ENCODE measurements around the gene TRHDE.

Gene TRHDE

DNA sequence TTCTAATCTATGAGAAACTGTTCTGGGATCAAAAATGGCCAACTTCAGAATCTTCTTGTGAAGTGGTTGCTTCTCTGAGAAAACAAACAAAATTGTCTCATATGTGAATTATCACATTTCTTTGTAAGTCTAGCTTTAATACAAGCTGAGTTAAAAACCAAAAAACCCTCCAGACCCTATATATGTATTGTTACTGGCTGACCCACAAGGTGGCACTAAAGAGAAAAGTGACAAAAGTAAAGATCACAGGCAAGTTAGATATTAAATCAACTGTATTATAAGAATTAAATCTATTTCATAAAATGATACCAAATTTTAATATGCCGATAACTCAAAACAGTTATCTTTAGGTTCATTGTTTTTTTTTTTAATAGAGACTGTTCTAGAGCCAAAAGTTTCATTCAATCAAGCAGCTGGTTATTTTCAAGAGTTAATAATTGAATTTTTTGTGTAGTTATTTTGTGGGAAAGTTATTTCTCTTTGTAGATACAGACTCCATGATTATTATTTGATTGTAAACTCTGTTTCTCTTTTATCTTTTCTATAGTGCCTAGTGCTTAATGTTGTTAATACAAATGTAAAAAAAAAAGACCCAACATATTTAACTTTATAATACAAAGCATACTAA, 7.5 kb upstream of the TRHDE start:
- Histone ChIP-seq H3K4me2 (no peak overlapping the region), H3K9ac (no peak overlapping the region), H3K36me3 (ENCODE audit: insufficient read depth) (no peaks in the 10 kb centered on the region), H3K4me1 (ENCODE audit: low read depth, poor library complexity, severe bottlenecking) (peaks cover 10% of the 10 kb centered on the region), H4K20me1 (ENCODE audit: insufficient read depth) (no peaks in the 10 kb centered on the region), H3K79me2 (ENCODE audit: insufficient read depth, low read depth) (no peaks in the 10 kb centered on the region), H3K4me3 (IDR thresholded peaks at IDR 0.05; ENCODE audit: insufficient read depth, low read depth, low read length) (no peak overlapping the region), H3K27ac (no peak overlapping the region), H2AFZ (ENCODE audit: low read depth) (no peak overlapping the region), H3K27me3 (ENCODE audit: insufficient read depth, low read depth) (no peaks in the 10 kb centered on the region)
- peak; percentile 78 for TF ChIP-seq CTCF (conservative IDR thresholded peaks at IDR 0.05; ENCODE audit: low read depth, low read length)

DNA sequence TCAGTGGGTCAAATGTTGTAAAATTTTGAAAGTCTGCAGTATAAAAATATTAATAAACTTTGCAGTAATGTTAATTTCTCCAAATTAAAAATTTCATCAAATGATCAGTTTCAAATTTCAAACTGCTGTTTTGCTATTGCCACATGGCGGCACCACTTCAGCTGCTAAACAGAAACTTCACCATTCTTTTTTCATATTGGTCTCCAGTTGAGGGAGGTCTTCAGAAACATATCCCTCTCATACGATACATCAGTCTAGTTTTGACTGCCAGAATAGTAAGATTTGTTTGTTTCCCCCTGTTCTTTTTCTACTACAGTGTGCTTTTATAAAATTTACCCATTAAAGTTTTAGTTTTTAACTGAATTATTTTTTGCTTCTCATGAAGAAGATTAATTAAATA, 4.2 kb upstream of the TRHDE start:
- H3K36me3 ChIP-seq (ENCODE audit: insufficient read depth), result no peaks in the 10 kb centered on the region
- no peaks in the 10 kb centered on the region for H3K27me3 ChIP-seq (ENCODE audit: insufficient read depth, low read depth)
- H3K4me1 ChIP-seq (ENCODE audit: low read depth, poor library complexity, severe bottlenecking), result peaks cover 10% of the 10 kb centered on the region
- no peak overlapping the region for H3K4me2 ChIP-seq
- no peaks in the 10 kb centered on the region for H4K20me1 ChIP-seq (ENCODE audit: insufficient read depth)
- H3K27ac ChIP-seq, result no peak overlapping the region
- no peak overlapping the region for H3K9ac ChIP-seq
- H2AFZ ChIP-seq (ENCODE audit: low read depth), result no peak overlapping the region
- no peaks in the 10 kb centered on the region for H3K79me2 ChIP-seq (ENCODE audit: insufficient read depth, low read depth)
- TF ChIP-seq CTCF (conservative IDR thresholded peaks at IDR 0.05; ENCODE audit: low read depth, low read length), result no peak; the same call in 1 of the 2 replicates
- H3K4me3 ChIP-seq (IDR thresholded peaks at IDR 0.05; ENCODE audit: insufficient read depth, low read depth, low read length), result no peak overlapping the region

DNA sequence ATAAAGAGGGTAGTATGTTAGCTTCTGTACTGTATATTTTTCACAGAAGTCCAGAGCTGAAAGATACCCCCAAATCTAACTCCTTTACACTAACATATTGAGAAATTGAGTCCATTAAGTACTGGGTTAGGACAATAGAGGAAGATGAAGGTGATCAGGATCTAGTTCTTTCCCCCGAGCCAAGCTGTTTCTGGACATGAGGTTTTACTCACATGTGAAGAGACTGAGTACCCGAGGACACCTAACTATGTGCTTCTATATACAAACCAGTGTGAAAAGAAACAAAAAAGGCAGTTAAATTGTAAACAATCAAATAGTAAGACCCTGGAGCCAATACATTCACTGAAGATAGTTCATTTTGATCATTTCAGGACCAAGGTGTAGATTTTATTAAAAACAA, 3.8 kb upstream of the TRHDE start:
- Histone ChIP-seq H3K27me3 (ENCODE audit: insufficient read depth, low read depth) (no peaks in the 10 kb centered on the region), H3K36me3 (ENCODE audit: insufficient read depth) (no peaks in the 10 kb centered on the region), H2AFZ (ENCODE audit: low read depth) (no peak overlapping the region), H3K4me1 (ENCODE audit: low read depth, poor library complexity, severe bottlenecking) (peaks cover 10% of the 10 kb centered on the region), H3K27ac (no peak overlapping the region), H3K9ac (no peak overlapping the region), H3K79me2 (ENCODE audit: insufficient read depth, low read depth) (no peaks in the 10 kb centered on the region), H3K4me3 (IDR thresholded peaks at IDR 0.05; ENCODE audit: insufficient read depth, low read depth, low read length) (no peak overlapping the region), H4K20me1 (ENCODE audit: insufficient read depth) (no peaks in the 10 kb centered on the region), H3K4me2 (no peak overlapping the region)
- TF ChIP-seq CTCF (conservative IDR thresholded peaks at IDR 0.05; ENCODE audit: low read depth, low read length), result no peak

DNA sequence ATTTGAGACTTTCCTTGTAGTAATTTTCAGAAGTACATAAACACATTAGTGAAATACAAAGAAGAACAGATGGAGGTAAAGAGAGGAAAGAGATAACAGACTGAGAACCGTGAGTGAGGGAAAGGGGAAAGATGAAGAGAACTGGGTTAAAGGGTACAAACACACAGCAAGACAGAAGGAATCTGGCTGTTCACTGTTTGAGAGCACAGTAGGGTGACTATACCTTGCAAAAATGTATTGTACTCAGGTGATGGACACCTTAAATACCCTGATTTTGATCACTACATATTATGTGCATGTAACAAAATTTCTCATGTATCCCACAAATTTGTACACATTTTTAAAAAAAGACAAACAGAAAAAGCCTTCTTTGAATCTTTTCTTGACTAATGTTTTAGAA, 2.7 kb upstream of the TRHDE start:
- Histone ChIP-seq H3K4me1 (ENCODE audit: low read depth, poor library complexity, severe bottlenecking) (peaks cover 10% of the 10 kb centered on the region), H3K36me3 (ENCODE audit: insufficient read depth) (no peaks in the 10 kb centered on the region), H3K4me3 (IDR thresholded peaks at IDR 0.05; ENCODE audit: insufficient read depth, low read depth, low read length) (no peak overlapping the region), H2AFZ (ENCODE audit: low read depth) (no peak overlapping the region), H3K27me3 (ENCODE audit: insufficient read depth, low read depth) (no peaks in the 10 kb centered on the region), H4K20me1 (ENCODE audit: insufficient read depth) (no peaks in the 10 kb centered on the region), H3K9ac (no peak overlapping the region), H3K79me2 (ENCODE audit: insufficient read depth, low read depth) (no peaks in the 10 kb centered on the region), H3K27ac (no peak overlapping the region), H3K4me2 (no peak overlapping the region)
- TF ChIP-seq CTCF (conservative IDR thresholded peaks at IDR 0.05; ENCODE audit: low read depth, low read length), result no peak
